ENCODE measurements around the gene NINJ2.

- TF ChIP-seq EP300 (conservative IDR thresholded peaks at IDR 0.05; ENCODE audit: poor library complexity, severe bottlenecking) (no peak), POLR2AphosphoS5 (IDR thresholded peaks at IDR 0.05) (no peak), EZH2 (IDR thresholded peaks at IDR 0.05; ENCODE audit: borderline replicate concordance, insufficient read depth, low read length, poor library complexity, severe bottlenecking) (no peak), REST (IDR thresholded peaks at IDR 0.05; ENCODE audit: borderline replicate concordance) (no peak), CTCF (IDR thresholded peaks at IDR 0.05; ENCODE audit: poor library complexity, severe bottlenecking) (no peak)
These were observed 18.5 kb upstream of the NINJ2 start for GRCh38 chr12:681568-682256.
